A549 (cell line): ENCODE data around the gene CACNA2D4.

Experiments used
- BHLHE40 ChIP-seq: IDR thresholded peaks from 2 replicates; pipeline ENCODE4 v1.6.1; 2012; ENCODE audit warnings: low read depth, low read length, inconsistent platforms
- ESRRA ChIP-seq: fragments of 150-350 bp; IDR thresholded peaks from 2 replicates; pipeline ENCODE4 v1.6.1; 2014; ENCODE audit warnings: mild to moderate bottlenecking, low read length, borderline replicate concordance
- GATA3 ChIP-seq: IDR thresholded peaks from 2 replicates; pipeline ENCODE4 v1.6.1; 2012; ENCODE audit warnings: borderline replicate concordance
- HDAC2 ChIP-seq: fragments of 200-600 bp; sonication (generic); IDR thresholded peaks from 2 replicates; pipeline ENCODE4 v1.6.1; 2016
- JUNB ChIP-seq: fragments of >200 bp; sonication (Bioruptor Twin); formaldehyde crosslinking; IDR thresholded peaks from 2 replicates; pipeline ENCODE4 v1.6.1; 2016
- MAZ ChIP-seq: fragments of 150-350 bp; IDR thresholded peaks from 2 replicates; pipeline ENCODE4 v1.6.1; 2014; ENCODE audit warnings: antibody characterized with exemption, low read depth, low read length, borderline replicate concordance
- NR3C1 ChIP-seq: fragments of >200 bp; sonication (Bioruptor Twin); formaldehyde crosslinking; IDR thresholded peaks from 3 replicates; pipeline ENCODE4 v1.6.1; 2017
- POLR2A ChIP-seq: IDR thresholded peaks from 2 replicates; pipeline ENCODE4 v1.6.1; 2012; ENCODE audit warnings: mild to moderate bottlenecking, low read length
- REST ChIP-seq: fragments of 200-600 bp; sonication (generic); IDR thresholded peaks from 2 replicates; pipeline ENCODE4 v1.6.1; 2016; ENCODE audit warnings: antibody characterized with exemption, mild to moderate bottlenecking, moderate library complexity
- RFX5 ChIP-seq: fragments of 450-650 bp; IDR thresholded peaks from 2 replicates; pipeline ENCODE4 v1.7.1; 2014; ENCODE audit warnings: antibody characterized with exemption, mild to moderate bottlenecking, moderate library complexity
- SMC3 ChIP-seq: fragments of >200 bp; sonication (Bioruptor Twin); formaldehyde crosslinking; IDR thresholded peaks from 3 replicates; pipeline ENCODE4 v1.6.1; 2018; ENCODE audit warnings: inconsistent platforms
- SREBF2 ChIP-seq: fragments of 450-650 bp; IDR thresholded peaks from 2 replicates; pipeline ENCODE4 v1.6.1; 2014; ENCODE audit warnings: mild to moderate bottlenecking, moderate library complexity
- USF2 ChIP-seq: fragments of 450-650 bp; IDR thresholded peaks from 2 replicates; pipeline ENCODE4 v1.6.1; 2014; ENCODE audit warnings: antibody characterized with exemption
- TF ChIP-seq, protein P1 (sequence below): fragments of >200 bp; sonication (Bioruptor Twin); formaldehyde crosslinking; IDR thresholded peaks from 3 replicates; pipeline ENCODE4 v1.5.1; 2016

GRCh38 chr12:1808798-1809480, 109.5 kb downstream of the CACNA2D4 start:
- TF ChIP-seq REST (no peak), NR3C1 (no peak), JUNB (no peak), RFX5 (no peak), POLR2A (no peak), SREBF2 (no peak), ESRRA (no peak), USF2 (no peak), GATA3 (no peak), HDAC2 (no peak), MAZ (no peak), SMC3 (no peak), BHLHE40 (no peak)
- TF ChIP-seq, protein P1, sequence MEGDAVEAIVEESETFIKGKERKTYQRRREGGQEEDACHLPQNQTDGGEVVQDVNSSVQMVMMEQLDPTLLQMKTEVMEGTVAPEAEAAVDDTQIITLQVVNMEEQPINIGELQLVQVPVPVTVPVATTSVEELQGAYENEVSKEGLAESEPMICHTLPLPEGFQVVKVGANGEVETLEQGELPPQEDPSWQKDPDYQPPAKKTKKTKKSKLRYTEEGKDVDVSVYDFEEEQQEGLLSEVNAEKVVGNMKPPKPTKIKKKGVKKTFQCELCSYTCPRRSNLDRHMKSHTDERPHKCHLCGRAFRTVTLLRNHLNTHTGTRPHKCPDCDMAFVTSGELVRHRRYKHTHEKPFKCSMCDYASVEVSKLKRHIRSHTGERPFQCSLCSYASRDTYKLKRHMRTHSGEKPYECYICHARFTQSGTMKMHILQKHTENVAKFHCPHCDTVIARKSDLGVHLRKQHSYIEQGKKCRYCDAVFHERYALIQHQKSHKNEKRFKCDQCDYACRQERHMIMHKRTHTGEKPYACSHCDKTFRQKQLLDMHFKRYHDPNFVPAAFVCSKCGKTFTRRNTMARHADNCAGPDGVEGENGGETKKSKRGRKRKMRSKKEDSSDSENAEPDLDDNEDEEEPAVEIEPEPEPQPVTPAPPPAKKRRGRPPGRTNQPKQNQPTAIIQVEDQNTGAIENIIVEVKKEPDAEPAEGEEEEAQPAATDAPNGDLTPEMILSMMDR: no peak
